HG03064 (cell line): ENCODE measurements around the gene CD9.

ENCODE experiments used
- ATAC-seq: cut with Tn5 transposase; IDR thresholded peaks from one replicate; pipeline ENCODE4 v1.9.1; 2021; ENCODE audit warnings: low read depth; ENCODE audit not compliant: unreplicated experiment

Gene CD9

GRCh38 chr12:6215932-6216494 lies 15.8 kb downstream of the CD9 start:
- no peak for ATAC-seq

DNA sequence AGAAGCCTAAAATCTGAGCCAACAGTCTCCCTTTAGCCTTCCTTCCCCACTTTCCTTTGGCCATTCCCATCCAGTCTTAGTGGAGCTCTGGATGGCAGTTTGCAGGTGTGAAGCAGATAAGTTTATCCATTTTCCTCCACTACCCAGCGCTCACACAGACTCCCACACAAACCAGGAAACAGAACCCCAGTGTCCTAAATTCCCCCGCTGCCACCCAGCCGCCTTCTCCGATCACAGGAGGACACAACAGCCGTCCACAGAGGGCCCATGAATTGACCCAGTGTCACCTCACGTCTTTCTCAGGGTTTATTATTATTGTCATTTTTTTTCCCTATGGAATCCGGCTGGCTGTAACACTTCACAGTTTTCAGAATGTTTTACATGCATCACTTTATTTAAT lies 16.4 kb downstream of the CD9 start:
- ATAC-seq, result no peak

DNA sequence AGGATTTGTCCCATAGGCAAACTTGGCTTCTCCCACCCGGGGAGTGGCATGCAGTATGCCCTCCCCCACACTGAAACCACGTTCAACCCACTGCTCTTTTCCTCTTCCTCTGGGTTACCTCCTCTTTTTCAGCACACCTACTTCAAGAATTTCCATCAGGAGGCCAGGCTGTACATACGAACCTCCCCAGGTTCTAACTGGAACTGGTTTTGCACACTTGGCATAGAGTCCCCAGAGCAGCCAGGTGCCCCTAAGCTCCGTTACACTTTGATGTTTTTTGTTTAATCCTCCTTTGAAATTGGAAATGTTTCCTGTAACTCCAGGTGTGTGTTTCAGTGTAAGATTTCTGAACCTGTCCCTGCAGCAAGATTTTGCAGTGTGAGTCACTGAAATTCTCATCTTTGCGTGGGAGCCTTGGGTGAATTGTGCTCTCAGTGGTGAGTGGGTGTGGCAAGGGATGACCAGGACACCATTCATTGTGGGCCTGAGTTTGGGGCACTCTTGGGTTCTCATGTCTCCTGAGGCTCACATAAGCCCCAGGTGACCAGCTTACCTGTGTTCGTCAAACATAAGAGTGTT lies 18.2 kb downstream of the CD9 start:
- no peak for ATAC-seq

DNA sequence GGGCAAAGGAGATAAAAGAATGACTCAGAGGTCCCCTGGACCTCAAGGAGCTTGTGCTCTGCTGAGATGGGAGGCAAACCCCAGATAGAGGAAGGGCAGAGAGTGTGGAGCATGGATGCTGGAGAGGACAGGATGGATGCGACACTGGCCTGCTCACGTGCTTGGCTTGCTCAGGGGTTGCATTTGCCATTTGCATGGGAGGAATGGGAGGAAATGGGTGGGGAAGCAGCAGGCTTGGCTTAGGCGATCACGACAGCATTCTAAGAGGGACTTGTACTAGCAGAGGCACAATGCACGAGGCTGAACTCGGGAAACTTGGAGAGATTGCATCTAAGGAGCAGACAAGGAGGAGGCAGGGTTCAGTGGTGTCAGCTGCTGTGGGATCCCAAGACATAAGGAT lies 19.8 kb downstream of the CD9 start:
- no peak for ATAC-seq

- ATAC-seq, result no peak
These were observed 20.9 kb downstream of the CD9 start for GRCh38 chr12:6221146-6221545.

- no peak for ATAC-seq
These were observed 22.0 kb downstream of the CD9 start for GRCh38 chr12:6222078-6222654.

- no peak for ATAC-seq
These were observed 23.3 kb downstream of the CD9 start for GRCh38 chr12:6223545-6223944.

DNA sequence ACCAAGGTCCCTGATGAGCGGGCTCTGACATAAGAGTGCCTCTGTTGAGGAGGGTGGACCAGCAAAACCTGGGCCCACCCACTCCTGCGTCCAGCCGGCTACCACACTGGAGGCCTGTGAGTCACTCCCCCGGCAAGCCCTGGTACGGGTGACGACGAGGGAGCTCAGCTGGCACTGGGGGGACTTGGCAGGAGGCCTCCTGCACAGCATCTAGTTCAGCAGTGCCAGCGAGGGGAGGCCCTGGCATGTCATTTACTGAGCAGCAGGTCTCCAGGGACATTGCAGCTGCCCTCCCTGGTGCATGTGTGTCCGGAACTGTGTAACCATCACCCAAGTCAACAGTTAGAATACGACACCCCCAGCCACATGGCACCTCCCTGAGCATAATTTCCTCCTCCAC lies 24.4 kb downstream of the CD9 start:
- no peak for ATAC-seq

DNA sequence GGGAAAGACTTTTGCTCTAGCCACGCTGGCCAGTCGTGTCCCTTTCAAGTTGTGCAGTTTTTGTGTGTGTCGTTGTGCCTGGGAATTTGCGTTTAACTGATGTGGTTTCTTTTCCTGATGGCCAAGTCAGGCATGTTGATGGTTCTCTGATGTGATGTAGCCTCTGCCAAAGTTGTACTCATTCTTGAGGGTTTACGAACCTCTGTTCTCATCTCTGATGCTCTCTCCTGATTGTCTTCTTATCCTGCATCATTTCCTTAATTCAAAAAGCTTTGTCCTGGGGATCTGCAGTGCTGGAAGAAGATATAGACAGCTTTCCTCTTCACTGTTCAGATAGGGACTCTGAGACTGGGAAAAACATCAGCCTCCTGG lies 25.4 kb downstream of the CD9 start:
- no peak for ATAC-seq

DNA sequence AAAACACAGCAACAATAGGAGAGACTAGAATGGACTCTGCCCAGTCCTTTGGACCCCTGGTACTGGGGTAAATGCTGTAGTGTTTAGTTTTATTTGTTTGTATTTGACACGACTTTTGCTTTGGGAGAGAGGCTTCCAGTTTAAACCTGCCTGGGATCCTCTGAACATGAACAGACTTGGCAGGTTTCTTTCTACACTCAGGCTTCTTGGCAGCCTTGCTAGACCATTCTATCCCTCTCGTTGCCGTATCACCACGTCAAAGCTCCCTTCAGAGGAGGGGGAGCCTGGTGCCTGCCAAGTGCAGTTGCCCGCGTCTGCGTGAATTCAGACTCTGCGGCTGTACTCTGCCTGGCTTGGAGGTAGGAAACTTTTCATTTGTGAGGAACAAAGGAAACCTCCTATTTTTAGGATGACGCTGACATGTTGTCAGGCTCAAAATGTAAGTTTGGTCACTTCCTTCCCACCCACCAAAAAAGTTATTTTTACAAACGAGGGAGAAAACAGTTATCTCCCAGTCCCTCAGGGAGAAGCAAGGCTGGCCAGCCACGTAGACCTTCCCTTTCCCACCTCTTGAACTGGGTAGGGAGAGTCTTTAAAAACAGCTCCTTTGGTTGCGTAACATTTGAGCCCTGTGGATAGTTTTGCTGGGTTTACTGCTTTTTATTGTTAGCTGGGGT lies 25.9 kb downstream of the CD9 start:
- no peak for ATAC-seq

DNA sequence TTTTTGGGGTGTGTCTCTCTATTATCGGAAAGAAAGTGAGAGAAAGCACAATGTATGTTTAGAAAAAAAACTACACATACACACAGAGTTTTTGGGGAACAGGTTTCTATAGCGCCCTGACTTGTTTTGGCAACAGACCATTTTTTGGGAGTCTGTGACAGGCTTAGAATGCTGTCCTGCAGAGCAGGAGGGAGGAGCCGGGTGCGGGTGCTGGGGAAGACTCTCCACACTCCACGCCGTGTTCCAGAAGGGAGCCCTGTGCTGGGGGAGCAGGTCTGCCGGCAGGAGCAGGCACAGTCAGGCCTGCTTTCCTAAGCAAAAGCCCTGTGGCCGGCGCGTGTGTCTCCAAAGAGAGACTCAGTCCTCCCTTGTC lies 26.5 kb downstream of the CD9 start:
- no peak for ATAC-seq

GRCh38 chr12:6228535-6229223 lies 28.5 kb downstream of the CD9 start:
- no peak for ATAC-seq

DNA sequence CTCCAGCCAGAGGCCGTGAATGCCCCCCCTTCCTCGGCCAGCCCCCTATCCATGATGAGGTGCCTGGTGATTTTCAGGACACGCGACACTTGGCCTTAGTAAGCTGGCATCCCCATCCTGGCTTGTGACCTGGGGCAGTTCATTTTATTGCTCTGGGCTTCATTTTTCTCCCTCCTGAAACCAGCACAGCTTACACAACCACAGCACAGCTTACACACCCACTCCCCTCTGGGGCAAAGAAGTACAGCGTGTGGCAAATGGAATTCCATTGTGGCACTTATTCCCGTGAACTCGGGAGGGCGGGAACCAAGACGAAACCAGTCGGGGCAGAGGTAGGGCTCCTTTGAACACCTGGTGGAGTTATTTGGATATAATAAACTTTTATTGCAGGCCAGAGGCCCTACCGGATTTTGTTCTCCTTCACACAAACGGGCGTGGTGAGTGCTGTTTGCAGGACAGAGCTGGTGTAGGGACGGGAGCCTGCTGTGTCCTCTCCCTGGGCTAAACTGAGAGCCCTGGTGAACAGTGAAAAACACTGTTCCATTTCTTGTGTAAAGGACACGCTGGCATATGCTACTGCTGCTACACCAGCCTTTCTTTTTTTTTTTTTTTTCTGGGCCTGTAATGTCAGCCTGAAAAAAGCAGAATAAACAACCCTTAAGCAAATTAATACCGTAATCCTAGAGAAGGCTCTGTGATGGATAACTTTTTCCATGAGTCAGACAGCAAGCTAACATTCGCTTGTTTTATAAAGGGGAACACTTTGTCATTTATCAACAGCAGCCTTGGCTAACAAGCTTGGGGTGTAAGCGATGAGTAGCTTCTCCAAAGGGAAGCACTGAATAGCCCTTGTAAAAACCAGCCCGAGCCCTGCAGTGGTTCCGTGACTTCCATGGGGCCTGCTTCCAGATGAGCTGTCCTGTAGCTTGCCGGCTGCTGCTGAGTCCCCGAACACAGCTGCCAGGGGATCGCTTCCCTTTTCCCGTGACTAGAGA lies 29.3 kb downstream of the CD9 start:
- no peak for ATAC-seq

DNA sequence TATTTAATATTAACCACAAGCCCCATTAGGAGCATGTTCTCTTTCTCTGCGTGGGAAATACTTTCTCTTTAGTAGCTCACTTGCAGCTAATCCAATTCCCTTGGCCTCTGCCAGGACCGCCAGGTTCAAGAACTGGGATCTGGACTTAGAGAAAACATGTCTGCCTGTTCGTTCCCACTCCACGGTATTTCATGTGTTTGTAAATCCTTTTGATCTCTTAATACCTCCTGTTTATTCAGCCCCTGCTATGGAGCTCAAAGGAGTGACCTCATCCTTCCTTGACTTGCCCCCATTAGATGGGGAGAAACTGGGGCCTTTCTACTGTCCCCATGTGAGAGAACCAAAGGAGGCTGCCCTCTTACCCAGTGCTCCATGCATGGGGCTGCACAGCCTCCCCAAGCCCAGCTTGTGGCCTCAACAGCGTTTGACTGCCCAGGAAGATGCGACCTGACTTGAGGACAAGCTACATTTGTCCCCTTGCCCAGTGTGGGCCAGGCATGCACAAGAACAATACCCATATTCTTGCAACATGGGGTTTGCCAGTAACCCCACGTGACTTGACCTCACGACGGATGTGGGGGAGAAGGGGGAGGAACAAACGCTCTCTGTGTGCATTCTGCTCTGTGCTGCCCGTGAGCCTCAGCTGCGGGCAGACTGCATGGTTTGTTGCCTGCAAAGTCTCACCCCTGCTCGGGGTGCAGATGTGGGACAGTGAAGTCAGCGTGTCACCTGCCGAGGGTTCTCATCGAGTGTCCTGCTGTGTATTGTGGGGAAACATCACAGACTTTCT lies 30.3 kb downstream of the CD9 start:
- no peak for ATAC-seq

DNA sequence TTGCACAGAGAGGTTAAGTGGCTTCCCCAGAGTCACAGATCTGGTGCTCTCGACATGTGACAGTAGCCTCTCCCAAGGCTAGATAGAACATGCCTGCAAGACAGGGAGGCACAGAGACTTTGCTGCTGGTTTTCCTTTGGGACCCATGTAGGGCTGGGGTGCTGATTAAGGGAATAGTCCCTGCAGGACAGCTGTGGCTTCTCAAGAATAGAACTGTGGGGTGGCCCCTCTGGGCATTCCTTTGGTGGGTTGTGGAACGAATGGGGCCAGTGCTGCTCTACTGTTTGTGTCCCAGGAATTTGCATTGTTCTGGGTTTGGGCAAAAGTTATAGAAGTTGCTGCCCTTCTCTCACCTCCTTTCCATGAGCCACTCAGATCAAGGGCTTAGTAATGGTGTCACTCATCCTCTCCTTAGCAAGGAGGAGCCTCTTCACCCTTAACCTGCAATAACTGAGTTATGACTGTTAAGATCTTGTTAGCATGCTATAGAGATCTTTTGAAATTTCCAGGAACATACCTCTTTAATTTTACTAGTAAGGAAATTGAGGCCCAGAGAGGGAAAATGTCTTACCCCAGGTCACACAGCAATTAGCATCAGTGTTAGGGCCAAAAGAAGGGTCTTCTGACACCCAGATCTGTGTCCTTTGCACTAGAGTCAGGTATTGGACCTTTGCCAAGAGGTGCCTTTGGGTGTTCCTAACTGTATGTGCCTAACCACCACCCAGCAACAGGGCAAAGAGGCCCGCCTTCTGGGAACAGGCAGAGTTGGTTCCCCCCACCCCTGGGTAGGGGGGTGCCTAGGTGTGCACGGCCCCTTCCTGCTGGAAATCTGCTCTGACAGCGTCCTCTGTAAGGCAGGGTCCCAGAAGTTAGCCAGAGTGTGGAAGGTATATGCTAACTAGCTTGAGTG lies 31.4 kb downstream of the CD9 start:
- ATAC-seq, result no peak

DNA sequence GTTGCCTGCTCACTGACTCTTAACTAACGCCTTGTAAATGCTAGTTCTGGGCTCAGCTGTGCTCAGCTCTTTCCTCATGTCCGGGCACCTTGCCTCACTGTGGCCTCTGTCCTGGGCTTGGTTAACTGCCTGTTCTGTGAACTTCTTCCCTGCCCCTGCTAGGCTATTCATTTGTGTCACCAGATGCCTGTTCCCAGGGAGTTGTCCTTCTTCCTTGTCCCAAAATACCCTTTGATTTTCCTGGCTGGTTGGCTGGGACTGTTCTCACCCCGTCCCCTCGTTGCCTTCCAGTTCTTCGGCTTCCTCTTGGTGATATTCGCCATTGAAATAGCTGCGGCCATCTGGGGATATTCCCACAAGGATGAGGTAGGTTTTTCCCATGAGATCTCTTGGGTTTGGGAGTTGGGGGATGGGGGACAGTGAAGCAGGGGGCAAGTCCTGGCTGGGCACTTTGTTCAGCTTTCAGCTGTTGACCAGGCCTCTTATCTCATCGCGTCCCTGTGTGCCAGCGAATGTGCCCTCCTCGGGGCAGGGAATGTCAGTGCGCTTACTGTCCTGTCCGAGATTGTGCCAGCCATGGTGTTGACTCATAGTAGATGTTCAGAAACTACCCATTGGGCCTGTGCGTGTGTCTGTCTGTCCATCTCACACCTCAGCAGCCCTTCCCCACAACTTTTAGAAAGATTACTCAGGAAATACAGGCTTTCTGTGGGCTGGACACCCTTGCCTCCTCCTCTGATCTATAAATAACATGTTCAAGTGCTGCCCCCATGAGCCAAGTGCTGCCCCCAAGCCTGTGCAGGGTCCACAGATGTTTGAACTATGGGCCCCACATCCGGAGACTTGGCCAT lies 33.1 kb downstream of the CD9 start:
- no peak for ATAC-seq

DNA sequence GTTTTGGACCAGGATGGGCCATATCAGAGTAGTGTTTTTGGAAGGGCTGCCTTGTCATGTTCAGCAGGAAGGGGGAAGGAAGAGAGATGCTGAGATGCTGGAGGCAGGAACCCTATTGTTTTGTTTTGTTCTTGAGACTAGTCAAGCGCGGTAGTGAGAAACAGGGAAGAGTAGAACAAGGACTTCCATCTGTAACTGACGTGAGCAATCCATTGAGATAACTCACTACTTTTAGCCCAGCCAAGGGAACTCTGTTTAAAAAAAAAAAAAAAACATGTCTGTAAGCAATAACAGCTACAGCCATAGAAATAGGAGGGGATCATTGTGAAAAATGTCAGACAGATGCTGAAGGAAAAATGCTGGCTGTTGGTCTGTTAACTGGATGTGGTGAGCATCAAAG lies 34.0 kb downstream of the CD9 start:
- ATAC-seq, result no peak

DNA sequence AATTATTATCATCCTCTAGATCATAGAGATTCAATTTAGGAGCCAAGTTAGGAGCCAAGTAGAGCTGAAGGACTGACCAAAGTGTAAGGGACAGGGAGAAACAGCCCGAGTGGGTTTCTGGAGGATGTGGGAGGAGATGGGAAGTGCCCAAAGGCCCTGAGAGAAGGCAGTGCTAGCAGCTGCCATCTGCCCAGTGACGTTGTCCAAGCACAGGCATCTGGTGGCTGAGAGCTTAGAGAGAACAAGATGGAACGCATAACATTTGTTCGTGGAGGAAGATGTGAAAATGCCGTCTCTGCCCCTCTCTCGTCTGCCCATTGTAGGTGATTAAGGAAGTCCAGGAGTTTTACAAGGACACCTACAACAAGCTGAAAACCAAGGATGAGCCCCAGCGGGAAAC lies 34.7 kb downstream of the CD9 start:
- ATAC-seq, result no peak
